Osteocyte (in vitro differentiated cells): ENCODE data around the gene DLX5. TPM values are rescaled to one million over a fixed set of nuclear protein-coding genes. Genes with fewer than 3 reads are reported as not detected.

ENCODE experiments used
- DNase-seq: peaks from one replicate; pipeline ENCODE4 v3.0.0; 2021; ENCODE audit warnings: mixed read lengths; ENCODE audit not compliant: unreplicated experiment; ENCODE audit errors: extremely low spot score
- H3K27ac Mint-ChIP-seq: one replicate; pipeline ENCODE4 v1.8.0; 2021; ENCODE audit warnings: mild to moderate bottlenecking, mixed read lengths; ENCODE audit not compliant: unreplicated experiment
- H3K27me3 Mint-ChIP-seq: one replicate; pipeline ENCODE4 v1.8.0; 2021; ENCODE audit warnings: mixed read lengths; ENCODE audit not compliant: unreplicated experiment
- H3K36me3 Mint-ChIP-seq: one replicate; pipeline ENCODE4 v1.8.0; 2021; ENCODE audit warnings: mixed read lengths; ENCODE audit not compliant: unreplicated experiment
- H3K4me1 Mint-ChIP-seq: one replicate; pipeline ENCODE4 v1.8.0; 2021; ENCODE audit warnings: mixed read lengths; ENCODE audit not compliant: unreplicated experiment
- H3K4me3 Mint-ChIP-seq: one replicate; pipeline ENCODE4 v1.8.0; 2021; ENCODE audit warnings: mild to moderate bottlenecking, moderate library complexity, mixed read lengths; ENCODE audit not compliant: unreplicated experiment
- H3K9me3 Mint-ChIP-seq: one replicate; pipeline ENCODE4 v1.8.0; 2021; ENCODE audit warnings: mixed read lengths; ENCODE audit not compliant: unreplicated experiment
- total RNA-seq: library from RNA; stranded (reverse); gene quantifications from 2 replicates; pipeline ENCODE4 v1.2.1, GENCODE V29; 2021
- TF ChIP-seq, protein P1 (sequence below): fragments of 200-600 bp; sonication (generic); IDR thresholded peaks from 2 replicates; pipeline ENCODE4 v1.5.0; 2021; ENCODE audit warnings: antibody characterized with exemption, mild to moderate bottlenecking, moderate library complexity

DLX5 gene
- total RNA-seq, 1 donor from 2014 or later: 6.0 TPM

DNA sequence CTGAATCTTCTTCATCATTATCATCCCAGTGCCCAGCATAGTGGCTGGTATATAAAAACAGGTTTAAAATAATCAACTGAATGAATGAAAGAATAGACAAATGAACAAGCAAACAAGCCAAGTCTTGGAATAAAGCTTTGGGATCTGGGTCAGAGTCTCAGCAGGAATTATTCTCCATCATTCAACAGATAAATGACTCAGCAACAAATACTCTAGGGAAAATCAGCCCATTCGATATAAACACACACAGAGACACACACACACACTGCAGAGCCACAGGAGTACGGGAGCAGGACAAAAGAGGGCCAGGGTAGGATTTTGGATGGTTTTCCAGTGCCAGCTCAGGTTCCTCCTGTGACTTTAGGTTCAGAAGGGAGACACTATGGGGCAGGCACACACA lies 48.5 kb downstream of the DLX5 start:
- no peak overlapping the region for H3K4me3 Mint-ChIP-seq
- H3K4me1 Mint-ChIP-seq: peaks cover 17% of the 10 kb centered on the region
- H3K27ac Mint-ChIP-seq: no peak overlapping the region
- TF ChIP-seq, protein P1, sequence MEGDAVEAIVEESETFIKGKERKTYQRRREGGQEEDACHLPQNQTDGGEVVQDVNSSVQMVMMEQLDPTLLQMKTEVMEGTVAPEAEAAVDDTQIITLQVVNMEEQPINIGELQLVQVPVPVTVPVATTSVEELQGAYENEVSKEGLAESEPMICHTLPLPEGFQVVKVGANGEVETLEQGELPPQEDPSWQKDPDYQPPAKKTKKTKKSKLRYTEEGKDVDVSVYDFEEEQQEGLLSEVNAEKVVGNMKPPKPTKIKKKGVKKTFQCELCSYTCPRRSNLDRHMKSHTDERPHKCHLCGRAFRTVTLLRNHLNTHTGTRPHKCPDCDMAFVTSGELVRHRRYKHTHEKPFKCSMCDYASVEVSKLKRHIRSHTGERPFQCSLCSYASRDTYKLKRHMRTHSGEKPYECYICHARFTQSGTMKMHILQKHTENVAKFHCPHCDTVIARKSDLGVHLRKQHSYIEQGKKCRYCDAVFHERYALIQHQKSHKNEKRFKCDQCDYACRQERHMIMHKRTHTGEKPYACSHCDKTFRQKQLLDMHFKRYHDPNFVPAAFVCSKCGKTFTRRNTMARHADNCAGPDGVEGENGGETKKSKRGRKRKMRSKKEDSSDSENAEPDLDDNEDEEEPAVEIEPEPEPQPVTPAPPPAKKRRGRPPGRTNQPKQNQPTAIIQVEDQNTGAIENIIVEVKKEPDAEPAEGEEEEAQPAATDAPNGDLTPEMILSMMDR: no peak
- H3K36me3 Mint-ChIP-seq: no peaks in the 10 kb centered on the region
- no peaks in the 10 kb centered on the region for H3K9me3 Mint-ChIP-seq
- peaks cover 3% of the 10 kb centered on the region for H3K27me3 Mint-ChIP-seq
- DNase-seq: no peak

- Mint-ChIP-seq H3K4me1 (peaks cover 17% of the 10 kb centered on the region), H3K27ac (peak overlapping the region; percentile 73), H3K36me3 (no peaks in the 10 kb centered on the region), H3K27me3 (peaks cover 5% of the 10 kb centered on the region), H3K4me3 (no peak overlapping the region), H3K9me3 (no peaks in the 10 kb centered on the region)
- no peak for DNase-seq
- TF ChIP-seq, protein P1: no peak
Measured at GRCh38 chr7:96973986-96974385, 50.6 kb downstream of the DLX5 start.

- no peak for DNase-seq
- Mint-ChIP-seq H3K9me3 (no peaks in the 10 kb centered on the region), H3K27me3 (peaks cover 2% of the 10 kb centered on the region), H3K4me3 (no peak overlapping the region), H3K4me1 (peaks cover 15% of the 10 kb centered on the region), H3K36me3 (no peaks in the 10 kb centered on the region), H3K27ac (no peak overlapping the region)
- TF ChIP-seq, protein P1: no peak
Measured at GRCh38 chr7:96970739-96971138, 53.9 kb downstream of the DLX5 start.

Other genes starting within 250 kb of the DLX5 start
- gene DLX6, start 19.3 kb downstream of the DLX5 start, total RNA-seq: 0.94 and 1.5 TPM in 2 replicates
- gene SDHAF3, start 92.9 kb upstream of the DLX5 start, total RNA-seq: 10.0 and 11.1 TPM in 2 replicates